Muscle of leg (tissue), 11 donors: Measurements from ENCODE around the gene COX4I2. TPM values are rescaled to one million over a fixed set of nuclear protein-coding genes. Genes with fewer than 3 reads are reported as not detected.
A peak's percentile ranks its signal among the peaks of the same experiment; 100 is the strongest.
"Not testable (repeated sequence)": the region's sequence is repeated elsewhere in the genome, so short reads cannot be mapped to it uniquely, and the experiment has no call there.

ENCODE experiments used
- DNase-seq: peaks from one replicate; pipeline ENCODE4 v3.0.0; 2013
- H3K27ac ChIP-seq: one replicate; pipeline ENCODE4 v1.5.1; 2013; ENCODE audit warnings: mild to moderate bottlenecking, low read length, control low read depth
- H3K27me3 ChIP-seq: one replicate; pipeline ENCODE4 v1.6.1; 2013; ENCODE audit warnings: low read length; ENCODE audit not compliant: control insufficient read depth, insufficient read depth
- H3K36me3 ChIP-seq: one replicate; pipeline ENCODE4 v1.6.1; 2013; ENCODE audit warnings: low read length; ENCODE audit not compliant: control insufficient read depth, insufficient read depth
- H3K4me1 ChIP-seq: one replicate; pipeline ENCODE4 v1.6.1; 2013; ENCODE audit warnings: low read length; ENCODE audit not compliant: control insufficient read depth, insufficient read depth
- H3K4me3 ChIP-seq: one replicate; pipeline ENCODE4 v1.5.1; 2013; ENCODE audit warnings: low read length, control low read depth
- H3K9me3 ChIP-seq: replicated peaks from 2 replicates; pipeline ENCODE4 v1.6.1; 2013; ENCODE audit warnings: low read depth, low read length; ENCODE audit not compliant: control insufficient read depth
- WGBS: methylation state at CpG from one replicate; pipeline ENCODE4 v1.1.5; 2013; ENCODE audit warnings: missing lambda C conversion rate; ENCODE audit not compliant: insufficient coverage; 5-methylcytosine and 5-hydroxymethylcytosine counted together
- polyA plus RNA-seq, 8 donors: library from polyadenylated mRNA; unstranded; fragments of 120-200 nt; gene quantifications; one replicate each; pipeline versions ENCODE4 v1.2.1 to v1.2.3, GENCODE V29; 2013; ENCODE audit warnings: inconsistent platforms in 1 of 8, low replicate concordance in 1 of 8; ENCODE audit not compliant: insufficient read length in 8 of 8, insufficient read depth in 1 of 8
- total RNA-seq: library from RNA; stranded (reverse); fragments of 120-200 nt; gene quantifications from one replicate; pipeline ENCODE4 v1.2.4, GENCODE V29; 2013

The COX4I2 gene
- total and polyA plus RNA-seq, 9 donors, result 7.0 to 12.5 (median 8.7) TPM

- H3K27ac ChIP-seq, result peak overlapping the region; percentile 9
- peak; percentile 63 for DNase-seq
- H3K4me1 ChIP-seq, result peaks cover 37% of the 10 kb centered on the region
- no peaks in the 10 kb centered on the region for H3K27me3 ChIP-seq
- H3K9me3 ChIP-seq, result no peaks in the 10 kb centered on the region
- WGBS, result 61% methylated on average over 5 of the region's 7 CpGs
- H3K36me3 ChIP-seq, result peaks cover 38% of the 10 kb centered on the region
- H3K4me3 ChIP-seq, result no peak overlapping the region
Measured at GRCh38 chr20:31666258-31667042, 28.7 kb downstream of the COX4I2 start.

GRCh38 chr20:31667315-31668285 is 29.9 kb downstream of the COX4I2 start:
- no peaks in the 10 kb centered on the region for H3K9me3 ChIP-seq
- WGBS, result 84% methylated on average over 10 of the region's 15 CpGs
- H3K4me1 ChIP-seq, result peaks cover 30% of the 10 kb centered on the region
- no peak overlapping the region for H3K4me3 ChIP-seq
- no peak for DNase-seq
- no peaks in the 10 kb centered on the region for H3K27me3 ChIP-seq
- H3K36me3 ChIP-seq, result peaks cover 38% of the 10 kb centered on the region
- no peak overlapping the region for H3K27ac ChIP-seq

GRCh38 chr20:31668944-31669343 is 31.2 kb downstream of the COX4I2 start:
- peaks cover 30% of the 10 kb centered on the region for H3K4me1 ChIP-seq
- peaks cover 32% of the 10 kb centered on the region for H3K36me3 ChIP-seq
- not testable (repeated sequence) for DNase-seq, H3K27me3 ChIP-seq, H3K4me3 ChIP-seq, H3K9me3 ChIP-seq, H3K27ac ChIP-seq
- no CpG with 5 or more reads among the region's 2 CpGs for WGBS

- Histone ChIP-seq H3K9me3 (no peaks in the 10 kb centered on the region), H3K4me3 (no peak overlapping the region), H3K27ac (peak overlapping the region; percentile 24), H3K36me3 (peaks cover 22% of the 10 kb centered on the region), H3K4me1 (peaks cover 36% of the 10 kb centered on the region), H3K27me3 (no peaks in the 10 kb centered on the region)
- no peak for DNase-seq
- WGBS, result 20% methylated on average over 1 of the region's 3 CpGs
Measured at GRCh38 chr20:31669876-31670275, 32.2 kb downstream of the COX4I2 start.

GRCh38 chr20:31670371-31671228 is 32.9 kb downstream of the COX4I2 start:
- 66% methylated on average over 9 of the region's 10 CpGs for WGBS
- Histone ChIP-seq H3K4me1 (peaks cover 37% of the 10 kb centered on the region), H3K36me3 (peaks cover 15% of the 10 kb centered on the region), H3K27me3 (no peaks in the 10 kb centered on the region), H3K27ac (peak overlapping the region; percentile 63), H3K9me3 (no peaks in the 10 kb centered on the region), H3K4me3 (no peak overlapping the region)
- no peak for DNase-seq

- Histone ChIP-seq H3K27me3 (no peaks in the 10 kb centered on the region), H3K4me3 (no peak overlapping the region)
- WGBS, result no CpG with 5 or more reads among the region's 2 CpGs
Measured at GRCh38 chr20:31671324-31671723, 33.6 kb downstream of the COX4I2 start.

GRCh38 chr20:31673435-31673834 is 35.7 kb downstream of the COX4I2 start:
- Histone ChIP-seq H3K36me3 (peaks cover 2% of the 10 kb centered on the region), H3K4me1 (peaks cover 42% of the 10 kb centered on the region), H3K4me3 (no peak overlapping the region), H3K27ac (no peak overlapping the region), H3K9me3 (no peaks in the 10 kb centered on the region), H3K27me3 (no peaks in the 10 kb centered on the region)
- DNase-seq, result no peak

More at GRCh38 chr20:31671324-31671723, 33.6 kb downstream of the COX4I2 start:
- Histone ChIP-seq H3K4me1 (peaks cover 44% of the 10 kb centered on the region), H3K36me3 (peaks cover 11% of the 10 kb centered on the region), H3K9me3 (no peaks in the 10 kb centered on the region), H3K27ac (no peak overlapping the region)
- no peak for DNase-seq

- H3K27ac ChIP-seq, result peak overlapping the region; percentile 74
- H3K27me3 ChIP-seq, result no peaks in the 10 kb centered on the region
- DNase-seq, result no peak
- peaks cover 42% of the 10 kb centered on the region for H3K4me1 ChIP-seq
- peaks cover 7% of the 10 kb centered on the region for H3K36me3 ChIP-seq
- WGBS, result 67% methylated on average over 1 of the region's 2 CpGs
- H3K9me3 ChIP-seq, result no peaks in the 10 kb centered on the region
- H3K4me3 ChIP-seq, result no peak overlapping the region
Measured at GRCh38 chr20:31673943-31674463, 36.3 kb downstream of the COX4I2 start.

- Histone ChIP-seq H3K27me3 (no peaks in the 10 kb centered on the region), H3K4me3 (no peak overlapping the region), H3K9me3 (no peaks in the 10 kb centered on the region), H3K4me1 (peaks cover 38% of the 10 kb centered on the region), H3K27ac (peak overlapping the region; percentile 74), H3K36me3 (peaks cover 12% of the 10 kb centered on the region)
- peak; percentile 84 for DNase-seq
- 60% methylated on average over 5 of the region's 10 CpGs for WGBS
Measured at GRCh38 chr20:31674895-31675827, 37.4 kb downstream of the COX4I2 start.
